GM12878 (cell line): ENCODE measurements around the gene GOLGA8M.
"Not testable (repeated sequence)": the region's sequence is repeated elsewhere in the genome, so short reads cannot be mapped to it uniquely, and the experiment has no call there.

ENCODE experiments used
- CHD1 ChIP-seq: IDR thresholded peaks from 2 replicates; pipeline ENCODE4 v1.6.1; 2012; ENCODE audit warnings: low read depth, low read length, improper control_type of control experiment
- CTCF ChIP-seq, 3 experiments: IDR thresholded peaks in 2 of 3; conservative IDR thresholded peaks in 1 of 3; 2 replicates each; pipeline ENCODE4 v1.5.1; 2011; ENCODE audit warnings: low read depth in 3 of 3, low read length in 3 of 3, mild to moderate bottlenecking in 3 of 3, control low read depth in 2 of 3, moderate library complexity in 2 of 3, inconsistent platforms in 1 of 3, mixed read lengths in 1 of 3; ENCODE audit not compliant: control insufficient read depth in 2 of 3, insufficient read depth in 1 of 3; ENCODE audit errors: extremely low read depth in 1 of 3
- MYC ChIP-seq: IDR thresholded peaks from 2 replicates; pipeline ENCODE4 v1.6.1; 2011; ENCODE audit warnings: mild to moderate bottlenecking, low read length, moderate library complexity, inconsistent platforms; ENCODE audit not compliant: insufficient read depth, insufficient replicate concordance, insufficient read length, severe bottlenecking
- NKRF ChIP-seq: fragments of 450-650 bp; conservative IDR thresholded peaks from 2 replicates; pipeline ENCODE4 v1.6.1; 2017; ENCODE audit warnings: mild to moderate bottlenecking, moderate library complexity
- RAD21 ChIP-seq: IDR thresholded peaks from 2 replicates; pipeline ENCODE4 v1.6.1; 2011; ENCODE audit warnings: mild to moderate bottlenecking, low read depth, low read length, moderate library complexity; ENCODE audit not compliant: insufficient read depth
- SMAD1 ChIP-seq: fragments of 450-650 bp; IDR thresholded peaks from 2 replicates; pipeline ENCODE4 v1.6.1; 2018; ENCODE audit warnings: mild to moderate bottlenecking, low read depth; ENCODE audit not compliant: partially characterized antibody
- SUZ12 ChIP-seq: fragments of 200-600 bp; sonication (generic); IDR thresholded peaks from one replicate; pipeline ENCODE4 v1.6.1; 2018; ENCODE audit warnings: antibody characterized with exemption, mild to moderate bottlenecking; ENCODE audit not compliant: unreplicated experiment

GRCh38 chr15:28703927-28704326 is 8.3 kb downstream of the GOLGA8M start:
- not testable (repeated sequence) for TF ChIP-seq RAD21; CTCF (IDR thresholded peaks at IDR 0.05 in 2 of 3, conservative IDR thresholded peaks at IDR 0.05 in 1 of 3; ENCODE audit: control insufficient read depth in 2 of 3, extremely low read depth in 1 of 3, insufficient read depth in 1 of 3, low read depth in 3 of 3, low read length in 3 of 3); SUZ12; MYC; NKRF; CHD1; SMAD1
